Cardiac muscle cell (in vitro differentiated cells and primary cell): ENCODE data around the gene CMSS1. TPM values are rescaled to one million over a fixed set of nuclear protein-coding genes. Genes with fewer than 3 reads are reported as not detected.
A peak's percentile ranks its signal among the peaks of the same experiment; 100 is the strongest.

ENCODE experiments used
- DNase-seq, 2 donors: peaks; one replicate each; pipeline versions ENCODE4 v3.0.0 to v3.0.0-alpha.2; 2010 to 2017; ENCODE audit warnings: low read depth in 1 of 2, low spot score in 1 of 2
- H3K27ac ChIP-seq: fragments of 200-600 bp; sonication (generic); 2 replicates; pipeline ENCODE4 v1.5.1; 2016
- H3K27me3 ChIP-seq: fragments of 200-600 bp; sonication (generic); 2 replicates; pipeline ENCODE4 v1.6.0; 2016; ENCODE audit warnings: control low read depth
- H3K36me3 ChIP-seq: fragments of 200-600 bp; sonication (generic); 2 replicates; pipeline ENCODE4 v1.5.1; 2016; ENCODE audit warnings: control low read depth
- H3K4me1 ChIP-seq: fragments of 200-600 bp; sonication (generic); 2 replicates; pipeline ENCODE4 v1.8.1; 2017; ENCODE audit warnings: low read depth, mild to moderate bottlenecking, mixed run types
- H3K4me3 ChIP-seq: fragments of 200-600 bp; sonication (generic); 2 replicates; pipeline ENCODE4 v1.5.1; 2016; ENCODE audit warnings: mild to moderate bottlenecking
- H3K9me3 ChIP-seq: fragments of 200-600 bp; sonication (generic); 2 replicates; pipeline ENCODE4 v1.5.1; 2017; ENCODE audit warnings: low read depth, mild to moderate bottlenecking, control low read depth
- polyA plus RNA-seq: library from polyadenylated mRNA; unstranded; fragments of >200 nt; fragmentation: Nextera tagmentation; extraction: Ambion mirVana; gene quantifications from 2 replicates; pipeline ENCODE4 v1.2.1, GENCODE V29; 2016
- total RNA-seq: library from RNA; depleted of rRNA; stranded (reverse); fragments of >200 nt; gene quantifications from 2 replicates; pipeline ENCODE4 v1.2.3, GENCODE V29; 2016
- TF ChIP-seq, protein P1 (sequence below): IDR thresholded peaks from 2 replicates; pipeline ENCODE4 v1.5.1; 2012; ENCODE audit warnings: low read depth, mild to moderate bottlenecking, low read length

Gene CMSS1
- total and polyA plus RNA-seq, 2 experiments from 2014 or later, result 13.1 to 32.9 TPM

GRCh38 chr3:100124201-100124761 lies 306.6 kb downstream of the CMSS1 start:
- Histone ChIP-seq H3K9me3 (no peaks in the 10 kb centered on the region), H3K27me3 (no peaks in the 10 kb centered on the region), H3K27ac (no peak overlapping the region), H3K4me1 (peaks cover 30% of the 10 kb centered on the region), H3K4me3 (no peak overlapping the region), H3K36me3 (no peaks in the 10 kb centered on the region)
- DNase-seq, result no peak
- TF ChIP-seq, protein P1, sequence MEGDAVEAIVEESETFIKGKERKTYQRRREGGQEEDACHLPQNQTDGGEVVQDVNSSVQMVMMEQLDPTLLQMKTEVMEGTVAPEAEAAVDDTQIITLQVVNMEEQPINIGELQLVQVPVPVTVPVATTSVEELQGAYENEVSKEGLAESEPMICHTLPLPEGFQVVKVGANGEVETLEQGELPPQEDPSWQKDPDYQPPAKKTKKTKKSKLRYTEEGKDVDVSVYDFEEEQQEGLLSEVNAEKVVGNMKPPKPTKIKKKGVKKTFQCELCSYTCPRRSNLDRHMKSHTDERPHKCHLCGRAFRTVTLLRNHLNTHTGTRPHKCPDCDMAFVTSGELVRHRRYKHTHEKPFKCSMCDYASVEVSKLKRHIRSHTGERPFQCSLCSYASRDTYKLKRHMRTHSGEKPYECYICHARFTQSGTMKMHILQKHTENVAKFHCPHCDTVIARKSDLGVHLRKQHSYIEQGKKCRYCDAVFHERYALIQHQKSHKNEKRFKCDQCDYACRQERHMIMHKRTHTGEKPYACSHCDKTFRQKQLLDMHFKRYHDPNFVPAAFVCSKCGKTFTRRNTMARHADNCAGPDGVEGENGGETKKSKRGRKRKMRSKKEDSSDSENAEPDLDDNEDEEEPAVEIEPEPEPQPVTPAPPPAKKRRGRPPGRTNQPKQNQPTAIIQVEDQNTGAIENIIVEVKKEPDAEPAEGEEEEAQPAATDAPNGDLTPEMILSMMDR, result no peak

DNA sequence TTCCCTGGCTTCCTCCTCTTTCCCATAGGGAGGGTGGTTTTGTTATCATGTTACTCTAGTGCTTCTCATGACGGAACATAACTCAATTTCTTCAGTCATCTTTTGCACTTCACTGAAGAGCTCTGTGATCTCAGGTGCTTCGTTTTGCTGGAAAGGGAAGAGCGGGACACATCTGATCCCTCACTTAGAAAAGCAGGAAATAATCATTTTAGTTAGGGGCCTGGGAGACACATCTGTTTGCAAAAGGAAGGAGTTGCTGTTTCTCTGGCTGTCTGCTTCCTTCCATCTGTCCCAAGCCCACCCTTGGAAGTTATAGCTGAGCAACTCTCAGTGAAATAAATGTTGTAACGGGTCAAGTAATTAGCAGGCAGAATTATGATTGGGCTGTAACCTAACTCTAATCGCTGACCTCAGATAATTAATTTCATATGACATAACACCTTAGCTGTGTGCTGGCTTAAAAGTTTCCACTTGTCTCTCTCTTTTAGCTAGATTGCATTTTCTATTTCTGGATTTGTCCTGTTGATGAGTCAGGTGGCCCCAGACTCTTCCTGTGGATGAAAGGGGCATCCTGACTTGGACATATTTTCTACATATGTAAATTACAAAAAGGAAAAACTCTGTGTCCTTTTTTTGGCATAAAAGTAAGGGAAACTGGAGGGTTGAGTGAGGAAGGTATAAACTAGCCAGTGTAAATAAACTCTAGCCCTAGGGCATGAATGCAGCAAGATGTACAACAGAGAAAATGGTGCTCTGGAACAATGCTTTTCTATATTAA lies 307.7 kb downstream of the CMSS1 start:
- Histone ChIP-seq H3K27ac (no peak overlapping the region), H3K4me1 (peaks cover 26% of the 10 kb centered on the region), H3K4me3 (no peak overlapping the region), H3K9me3 (no peaks in the 10 kb centered on the region), H3K36me3 (no peaks in the 10 kb centered on the region), H3K27me3 (no peaks in the 10 kb centered on the region)
- no peak for DNase-seq
- TF ChIP-seq, protein P1, result no peak

- Histone ChIP-seq H3K9me3 (no peaks in the 10 kb centered on the region), H3K27me3 (no peaks in the 10 kb centered on the region), H3K4me1 (peaks cover 26% of the 10 kb centered on the region), H3K36me3 (no peaks in the 10 kb centered on the region), H3K4me3 (no peak overlapping the region), H3K27ac (peak overlapping the region; percentile 38)
- TF ChIP-seq, protein P1, result no peak
- DNase-seq, result peak in 1 of 2 donors; percentile 19
These were observed 310.1 kb downstream of the CMSS1 start for GRCh38 chr3:100127792-100128191.

- H3K4me3 ChIP-seq, result no peak overlapping the region
- TF ChIP-seq, protein P1, result no peak
- peaks cover 23% of the 10 kb centered on the region for H3K4me1 ChIP-seq
- H3K27ac ChIP-seq, result no peak overlapping the region
- no peak for DNase-seq
- H3K9me3 ChIP-seq, result no peaks in the 10 kb centered on the region
- no peaks in the 10 kb centered on the region for H3K27me3 ChIP-seq
- no peaks in the 10 kb centered on the region for H3K36me3 ChIP-seq
These were observed 310.9 kb downstream of the CMSS1 start for GRCh38 chr3:100128565-100128964.

GRCh38 chr3:100129941-100130340 lies 312.3 kb downstream of the CMSS1 start:
- Histone ChIP-seq H3K27ac (no peak overlapping the region), H3K36me3 (no peaks in the 10 kb centered on the region)

More at GRCh38 chr3:100129941-100130340, 312.3 kb downstream of the CMSS1 start:
- no peak for DNase-seq
- no peaks in the 10 kb centered on the region for H3K27me3 ChIP-seq
- TF ChIP-seq, protein P1, result no peak
- peaks cover 9% of the 10 kb centered on the region for H3K4me1 ChIP-seq
- H3K9me3 ChIP-seq, result no peaks in the 10 kb centered on the region
- H3K4me3 ChIP-seq, result no peak overlapping the region
